Measurements from ENCODE around the gene ZNF184.

The ZNF184 gene

GRCh38 chr6:27512525-27512924 lies 39.6 kb upstream of the ZNF184 start:
- DNase-seq (ENCODE audit: extremely low spot score), result no peak
- ChIA-PET CTCF (no interaction called here), POLR2A (no interaction called here)
- no peak for TF ChIP-seq CTCF (IDR thresholded peaks at IDR 0.05; ENCODE audit: control extremely low read depth, extremely low read depth, low read depth, missing control alignments)

- CTCF ChIA-PET, result interaction anchor here (1.0 to 4.7 kb wide), 3 partner anchors 11 to 289 kb away, joined by 3 to 35 read pairs (median 9); no protein-coding TSS in a partner anchor
- no peak for DNase-seq (ENCODE audit: extremely low spot score)
- POLR2A ChIA-PET, result no interaction called here
- TF ChIP-seq CTCF (IDR thresholded peaks at IDR 0.05; ENCODE audit: control extremely low read depth, extremely low read depth, low read depth, missing control alignments), result no peak
Observed at GRCh38 chr6:27507041-27507956, 34.4 kb upstream of the ZNF184 start.

GRCh38 chr6:27505209-27506027 lies 32.5 kb upstream of the ZNF184 start:
- CTCF ChIA-PET, result interaction anchor here (0.8 to 4.7 kb wide), 11 partner anchors 11 to 328 kb away, joined by 3 to 35 read pairs (median 4); partner anchors contain the start of gene POM121L2
- POLR2A ChIA-PET, result no interaction called here
- no peak for TF ChIP-seq CTCF (IDR thresholded peaks at IDR 0.05; ENCODE audit: control extremely low read depth, extremely low read depth, low read depth, missing control alignments)
- no peak for DNase-seq (ENCODE audit: extremely low spot score)

- TF ChIP-seq CTCF (IDR thresholded peaks at IDR 0.05; ENCODE audit: control extremely low read depth, extremely low read depth, low read depth, missing control alignments), result no peak
- CTCF ChIA-PET, result interaction anchor here (0.6 to 4.7 kb wide), 6 partner anchors 15 to 425 kb away, joined by 3 to 35 read pairs (median 4); partner anchors contain the start of gene POM121L2
- POLR2A ChIA-PET, result interaction anchor here (0.6 kb wide), 1 partner anchor 307 kb away, joined by 9 read pairs; no protein-coding TSS in a partner anchor
- no peak for DNase-seq (ENCODE audit: extremely low spot score)
Observed at GRCh38 chr6:27503436-27504030, 30.6 kb upstream of the ZNF184 start.

GRCh38 chr6:27502508-27503435 lies 29.9 kb upstream of the ZNF184 start:
- CTCF ChIA-PET, result interaction anchor here (1.1 to 4.7 kb wide), 4 partner anchors 16 to 325 kb away, joined by 3 to 35 read pairs (median 6); no protein-coding TSS in a partner anchor
- no peak for TF ChIP-seq CTCF (IDR thresholded peaks at IDR 0.05; ENCODE audit: control extremely low read depth, extremely low read depth, low read depth, missing control alignments)
- DNase-seq (ENCODE audit: extremely low spot score), result peak; percentile 44
- POLR2A ChIA-PET, result interaction anchor here (0.6 kb wide), 1 partner anchor 1223 kb away, joined by 4 read pairs; no protein-coding TSS in a partner anchor

Data from GM10248 (cell line).